Lower leg skin (tissue), 4 donors: ENCODE data around the gene JARID2. TPM values are rescaled to one million over a fixed set of nuclear protein-coding genes. Genes with fewer than 3 reads are reported as not detected.

Experiments
- DNase-seq, 2 donors: peaks; one replicate each; pipeline ENCODE4 v3.0.0-alpha.2; 2019; ENCODE audit warnings: low spot score in 2 of 2
- H3K4me3 ChIP-seq: fragments of 200-600 bp; sonication (generic); 2 replicates; pipeline ENCODE4 v1.5.1; 2017; ENCODE audit warnings: mild to moderate bottlenecking, low read depth; ENCODE audit not compliant: poor library complexity, severe bottlenecking
- CTCF ChIP-seq, 3 donors: fragments of 450-650 bp; IDR thresholded peaks; one replicate each; pipeline ENCODE4 v1.5.1; 2016; ENCODE audit warnings: antibody characterized with exemption in 3 of 3, mild to moderate bottlenecking in 3 of 3, moderate library complexity in 2 of 3
- POLR2A ChIP-seq, 2 donors: fragments of 450-650 bp; IDR thresholded peaks; one replicate each; pipeline ENCODE4 v1.6.1; 2016 to 2017; ENCODE audit warnings: antibody characterized with exemption in 2 of 2, mild to moderate bottlenecking in 1 of 2, moderate library complexity in 1 of 2
- WGBS, 2 donors: methylation state at CpG; one replicate each; pipeline ENCODE4 v1.1.5; 2018; 5-methylcytosine and 5-hydroxymethylcytosine counted together
- intact Hi-C: fragments of 100-400 bp; cut with DNase I; formaldehyde crosslinking; loops from one replicate; pipeline ENCODE4 v1.15.0; 2023; ENCODE audit warnings: low total_unique reads
- total RNA-seq, 4 donors: library from RNA; depleted of rRNA; stranded (reverse); fragments of >200 nt; gene quantifications; one replicate each; pipeline ENCODE4 v1.1.0, GENCODE V29; 2016

The JARID2 gene
- total RNA-seq, 4 donors from 2014 or later, result 17.9 to 24.2 (median 21.6) TPM

- 96 to 99% methylated on average over 9 of the region's 9 CpGs for WGBS, 2 donors
- intact Hi-C loops, result no loop called here
- H3K4me3 ChIP-seq, result no peak overlapping the region
- no peak for DNase-seq
- TF ChIP-seq POLR2A (IDR thresholded peaks at IDR 0.05) (no peak), CTCF (IDR thresholded peaks at IDR 0.05) (no peak)
Measured at GRCh38 chr6:15518057-15518456, 272.2 kb downstream of the JARID2 start.

- intact Hi-C loops, result no loop called here
- 90 to 96% methylated on average over 10 of the region's 10 CpGs for WGBS, 2 donors
- TF ChIP-seq POLR2A (IDR thresholded peaks at IDR 0.05), result no peak
- no peak for TF ChIP-seq CTCF (IDR thresholded peaks at IDR 0.05)
- no peak overlapping the region for H3K4me3 ChIP-seq
- no peak for DNase-seq
Measured at GRCh38 chr6:15518878-15519277, 273.0 kb downstream of the JARID2 start.

GRCh38 chr6:15519681-15520080 is 273.8 kb downstream of the JARID2 start:
- intact Hi-C loops, result no loop called here
- DNase-seq, result no peak

GRCh38 chr6:15520626-15521203 is 274.8 kb downstream of the JARID2 start:
- 96 to 97% methylated on average over 20 of the region's 20 CpGs for WGBS, 2 donors
- peak in 1 of 2 donors; percentile 48 for DNase-seq
- TF ChIP-seq CTCF (IDR thresholded peaks at IDR 0.05), result no peak
- intact Hi-C loops, result no loop called here
- no peak overlapping the region for H3K4me3 ChIP-seq

More at GRCh38 chr6:15519681-15520080, 273.8 kb downstream of the JARID2 start:
- WGBS, 2 donors, result 81 to 83% methylated on average over 6 of the region's 6 CpGs
- H3K4me3 ChIP-seq, result no peak overlapping the region
- TF ChIP-seq POLR2A (IDR thresholded peaks at IDR 0.05), result no peak
- TF ChIP-seq CTCF (IDR thresholded peaks at IDR 0.05), result no peak

GRCh38 chr6:15521582-15521981 is 275.7 kb downstream of the JARID2 start:
- peak; percentile 71 to 90 for DNase-seq
- H3K4me3 ChIP-seq, result no peak overlapping the region
- no peak for TF ChIP-seq CTCF (IDR thresholded peaks at IDR 0.05)
- TF ChIP-seq POLR2A (IDR thresholded peaks at IDR 0.05), result no peak
- intact Hi-C loops, result no loop called here
- 51 to 52% methylated on average over 6 of the region's 6 CpGs for WGBS, 2 donors

GRCh38 chr6:15522026-15522425 is 276.2 kb downstream of the JARID2 start:
- intact Hi-C loops, result no loop called here
- peak in 1 of 2 donors; percentile 70 for DNase-seq
- WGBS, 2 donors, result 83% methylated on average over 9 of the region's 9 CpGs
- TF ChIP-seq CTCF (IDR thresholded peaks at IDR 0.05) (no peak), POLR2A (IDR thresholded peaks at IDR 0.05) (no peak)
- no peak overlapping the region for H3K4me3 ChIP-seq
